GM23248 (cell line): ENCODE results near the gene NCOA5. TPM values are rescaled to one million over a fixed set of nuclear protein-coding genes. Genes with fewer than 3 reads are reported as not detected.

Source experiments
- DNase-seq: peaks from one replicate; pipeline ENCODE4 v3.0.0-alpha.2; 2015
- H2AFZ ChIP-seq: fragments of 200-600 bp; sonication (generic); 2 replicates; pipeline ENCODE4 v1.6.1; 2016; ENCODE audit warnings: antibody characterized with exemption
- H3F3A ChIP-seq: fragments of 200-600 bp; sonication (generic); 2 replicates; pipeline ENCODE4 v1.6.1; 2016; ENCODE audit warnings: mild to moderate bottlenecking, antibody characterized with exemption, mixed run types; ENCODE audit not compliant: insufficient read depth
- H3K27ac ChIP-seq: fragments of 200-600 bp; sonication (generic); 2 replicates; pipeline ENCODE4 v1.5.1; 2016; ENCODE audit warnings: mild to moderate bottlenecking
- H3K27me3 ChIP-seq: fragments of 200-600 bp; sonication (generic); replicated peaks from 2 replicates; pipeline ENCODE4 v1.6.1; 2016; ENCODE audit warnings: mild to moderate bottlenecking; ENCODE audit not compliant: insufficient read depth
- H3K36me3 ChIP-seq: fragments of 200-600 bp; sonication (generic); 2 replicates; pipeline ENCODE4 v1.6.1; 2016; ENCODE audit warnings: low read depth, mild to moderate bottlenecking
- H3K4me1 ChIP-seq: fragments of 200-600 bp; sonication (generic); 2 replicates; pipeline ENCODE4 v1.6.1; 2016; ENCODE audit warnings: mild to moderate bottlenecking; ENCODE audit not compliant: insufficient read depth
- H3K4me2 ChIP-seq: fragments of 200-600 bp; sonication (generic); one replicate; pipeline ENCODE4 v1.6.1; 2016; ENCODE audit warnings: mild to moderate bottlenecking; ENCODE audit not compliant: unreplicated experiment
- H3K4me3 ChIP-seq: fragments of 200-600 bp; sonication (generic); 2 replicates; pipeline ENCODE4 v1.5.1; 2016; ENCODE audit warnings: mild to moderate bottlenecking
- H3K79me2 ChIP-seq: fragments of 200-600 bp; sonication (generic); 2 replicates; pipeline ENCODE4 v1.6.1; 2016; ENCODE audit warnings: mild to moderate bottlenecking; ENCODE audit not compliant: insufficient read depth
- H3K9ac ChIP-seq: fragments of 200-600 bp; sonication (generic); 2 replicates; pipeline ENCODE4 v1.6.1; 2016; ENCODE audit warnings: mild to moderate bottlenecking
- H3K9me2 ChIP-seq: fragments of 200-600 bp; sonication (generic); 2 replicates; pipeline ENCODE4 v1.6.1; 2016; ENCODE audit warnings: mixed run types, mild to moderate bottlenecking, moderate library complexity; ENCODE audit not compliant: insufficient read depth
- H3K9me3 ChIP-seq: fragments of 200-600 bp; sonication (generic); one replicate; pipeline ENCODE4 v1.6.1; 2017; ENCODE audit warnings: low read depth
- H4K20me1 ChIP-seq: fragments of 200-600 bp; sonication (generic); 2 replicates; pipeline ENCODE4 v1.6.0; 2016; ENCODE audit not compliant: insufficient read depth
- EZH2 ChIP-seq: fragments of 200-600 bp; sonication (generic); IDR thresholded peaks from 2 replicates; pipeline ENCODE4 v1.6.1; 2018; ENCODE audit warnings: antibody characterized with exemption, mild to moderate bottlenecking; ENCODE audit not compliant: insufficient read depth, poor library complexity, severe bottlenecking
- EZH2phosphoT487 ChIP-seq: fragments of 200-600 bp; sonication (generic); IDR thresholded peaks from 2 replicates; pipeline ENCODE4 v1.6.1; 2018; ENCODE audit warnings: antibody characterized with exemption, moderate library complexity, mild to moderate bottlenecking, low read depth; ENCODE audit not compliant: insufficient read depth
- WGBS, 2 experiments: methylation state at CpG; one replicate each; pipeline ENCODE4 v1.1.6; 2015 to 2017; ENCODE audit warnings: low lambda C conversion rate in 2 of 2, low coverage in 1 of 2; ENCODE audit errors: missing lambda C conversion rate in 2 of 2; 5-methylcytosine and 5-hydroxymethylcytosine counted together
- in situ Hi-C: fragments of 300-500 bp; cut with MboI; formaldehyde crosslinking; loops from 2 replicates; pipeline ENCODE4 v1.15.0; 2020
- polyA plus RNA-seq: library from polyadenylated mRNA; unstranded; fragments of >200 nt; fragmentation: Nextera tagmentation; extraction: Ambion mirVana; gene quantifications from 2 replicates; pipeline ENCODE4 v1.2.1, GENCODE V29; 2016
- total RNA-seq: library from RNA; depleted of rRNA; stranded (reverse); fragments of >200 nt; shearing (Covaris generic); gene quantifications from 2 replicates; pipeline ENCODE4 v1.2.3, GENCODE V29; 2014

The NCOA5 gene
- total and polyA plus RNA-seq, 2 experiments from 2014 or later: 15.3 to 20.4 TPM

- no peak for DNase-seq
- H3K4me1 ChIP-seq: no peaks in the 10 kb centered on the region
- no peaks in the 10 kb centered on the region for H3F3A ChIP-seq
- in situ Hi-C loops: no loop called here
- H3K4me3 ChIP-seq: no peak overlapping the region
- H3K9me2 ChIP-seq: no peaks in the 10 kb centered on the region
- H4K20me1 ChIP-seq: no peaks in the 10 kb centered on the region
- H3K27ac ChIP-seq: no peak overlapping the region
- no peak overlapping the region for H3K9ac ChIP-seq
- no peaks in the 10 kb centered on the region for H3K9me3 ChIP-seq
- no peak for TF ChIP-seq EZH2phosphoT487
- TF ChIP-seq EZH2: no peak
- no peaks in the 10 kb centered on the region for H3K36me3 ChIP-seq
- no peak overlapping the region for H2AFZ ChIP-seq
- H3K79me2 ChIP-seq: no peaks in the 10 kb centered on the region
- peaks cover 24% of the 10 kb centered on the region for H3K27me3 ChIP-seq
- H3K4me2 ChIP-seq: no peak overlapping the region
- 53 to 69% methylated on average over 5 of the region's 5 CpGs for WGBS, 2 experiments
These were observed 18.7 kb upstream of the NCOA5 start for GRCh38 chr20:46108435-46108841.

- no peaks in the 10 kb centered on the region for H3K36me3 ChIP-seq
- TF ChIP-seq EZH2phosphoT487 (no peak), EZH2 (no peak)
- no peak overlapping the region for H3K4me3 ChIP-seq
- peaks cover 24% of the 10 kb centered on the region for H3K27me3 ChIP-seq
- no peaks in the 10 kb centered on the region for H3K9me3 ChIP-seq
- no peaks in the 10 kb centered on the region for H4K20me1 ChIP-seq
- H3K79me2 ChIP-seq: no peaks in the 10 kb centered on the region
- 15 to 20% methylated on average over 6 of the region's 6 CpGs for WGBS, 2 experiments
- H2AFZ ChIP-seq: no peak overlapping the region
- H3K9me2 ChIP-seq: no peaks in the 10 kb centered on the region
- in situ Hi-C loops: no loop called here
- no peak overlapping the region for H3K4me2 ChIP-seq
- H3K4me1 ChIP-seq: no peaks in the 10 kb centered on the region
- DNase-seq: no peak
- H3K27ac ChIP-seq: no peak overlapping the region
- H3F3A ChIP-seq: no peaks in the 10 kb centered on the region
- H3K9ac ChIP-seq: no peak overlapping the region
These were observed 17.3 kb upstream of the NCOA5 start for GRCh38 chr20:46107061-46107460.

- in situ Hi-C loops: no loop called here
- no peak for DNase-seq
- no peak for TF ChIP-seq EZH2
- TF ChIP-seq EZH2phosphoT487: no peak
- H3K27ac ChIP-seq: no peak overlapping the region
- H4K20me1 ChIP-seq: no peaks in the 10 kb centered on the region
- no peak overlapping the region for H3K4me2 ChIP-seq
- no peak overlapping the region for H3K4me3 ChIP-seq
- H3K9ac ChIP-seq: no peak overlapping the region
- H3K79me2 ChIP-seq: no peaks in the 10 kb centered on the region
- H2AFZ ChIP-seq: no peak overlapping the region
- no peaks in the 10 kb centered on the region for H3K4me1 ChIP-seq
- WGBS, 2 experiments: 38 to 45% methylated on average over 3 of the region's 3 CpGs
- no peaks in the 10 kb centered on the region for H3F3A ChIP-seq
- peaks cover 35% of the 10 kb centered on the region for H3K27me3 ChIP-seq
- H3K9me2 ChIP-seq: no peaks in the 10 kb centered on the region
- no peaks in the 10 kb centered on the region for H3K9me3 ChIP-seq
- H3K36me3 ChIP-seq: no peaks in the 10 kb centered on the region
These were observed 14.5 kb upstream of the NCOA5 start for GRCh38 chr20:46104262-46104661.

- Histone ChIP-seq H3K4me3 (no peak overlapping the region), H3K27me3 (peaks cover 44% of the 10 kb centered on the region), H2AFZ (no peak overlapping the region), H3K27ac (no peak overlapping the region), H3K9me3 (no peaks in the 10 kb centered on the region), H3K9ac (no peak overlapping the region), H3K36me3 (no peaks in the 10 kb centered on the region), H4K20me1 (no peaks in the 10 kb centered on the region), H3K4me1 (no peaks in the 10 kb centered on the region), H3K79me2 (no peaks in the 10 kb centered on the region), H3F3A (no peaks in the 10 kb centered on the region), H3K9me2 (no peaks in the 10 kb centered on the region), H3K4me2 (no peak overlapping the region)
- WGBS, 2 experiments: 45 to 53% methylated on average over 3 of the region's 3 CpGs
- in situ Hi-C loops: no loop called here
- TF ChIP-seq EZH2phosphoT487 (no peak), EZH2 (no peak)
- DNase-seq: no peak
These were observed 13.2 kb upstream of the NCOA5 start for GRCh38 chr20:46102940-46103339.

- Histone ChIP-seq H3K4me3 (no peak overlapping the region), H2AFZ (no peak overlapping the region), H3K36me3 (no peaks in the 10 kb centered on the region), H4K20me1 (no peaks in the 10 kb centered on the region), H3K27ac (no peak overlapping the region), H3F3A (no peaks in the 10 kb centered on the region), H3K9ac (no peak overlapping the region), H3K4me2 (no peak overlapping the region), H3K4me1 (no peaks in the 10 kb centered on the region), H3K27me3 (peaks cover 47% of the 10 kb centered on the region), H3K9me2 (no peaks in the 10 kb centered on the region), H3K9me3 (no peaks in the 10 kb centered on the region), H3K79me2 (no peaks in the 10 kb centered on the region)
- WGBS, 2 experiments: 58 to 66% methylated on average over 3 of the region's 3 CpGs
- in situ Hi-C loops: no loop called here
- no peak for DNase-seq
- TF ChIP-seq EZH2phosphoT487: no peak
- TF ChIP-seq EZH2: no peak
These were observed 12.2 kb upstream of the NCOA5 start for GRCh38 chr20:46101957-46102356.
